Measurements from ENCODE around the gene GAS1.

GAS1 gene

GRCh38 chr9:86978413-86978812 lies 31.1 kb upstream of the GAS1 start:
- H3K9me2 ChIP-seq (replicated peaks; ENCODE audit: insufficient read depth, low read length): no peaks in the 10 kb centered on the region
- DNase-seq: no peak
- H3K27ac ChIP-seq (ENCODE audit: low read length): no peak overlapping the region
- no peak overlapping the region for H3K4me3 ChIP-seq (ENCODE audit: low read length)
- H3K27me3 ChIP-seq (replicated peaks; ENCODE audit: insufficient read depth, low read length): no peaks in the 10 kb centered on the region
- no peak overlapping the region for H3K9ac ChIP-seq (ENCODE audit: low read length)
- H3K79me2 ChIP-seq (ENCODE audit: low read length): no peaks in the 10 kb centered on the region
- H3K9me3 ChIP-seq (replicated peaks; ENCODE audit: insufficient read depth, low read length): no peaks in the 10 kb centered on the region
- TF ChIP-seq EZH2phosphoT487 (IDR thresholded peaks at IDR 0.05; ENCODE audit: low read length) (no peak), CTCF (IDR thresholded peaks at IDR 0.05; ENCODE audit: low read length) (no peak), EZH2 (optimal IDR thresholded peaks at IDR 0.05; ENCODE audit: low read depth, low read length) (no peak)
- H4K20me1 ChIP-seq (ENCODE audit: insufficient read depth, low read length): no peaks in the 10 kb centered on the region
- H2AFZ ChIP-seq (ENCODE audit: low read length): no peak overlapping the region
- H3K4me2 ChIP-seq (ENCODE audit: low read depth, low read length): no peak overlapping the region
- H3K36me3 ChIP-seq (replicated peaks; ENCODE audit: insufficient read depth, low read length): no peaks in the 10 kb centered on the region
- H3F3A ChIP-seq (ENCODE audit: insufficient read depth, low read length): no peaks in the 10 kb centered on the region
- no peaks in the 10 kb centered on the region for H3K4me1 ChIP-seq (ENCODE audit: low read length)

GRCh38 chr9:86977205-86977835 lies 30.0 kb upstream of the GAS1 start:
- TF ChIP-seq EZH2phosphoT487 (IDR thresholded peaks at IDR 0.05; ENCODE audit: low read length): no peak
- no peak for TF ChIP-seq CTCF (IDR thresholded peaks at IDR 0.05; ENCODE audit: low read length)
- no peak for TF ChIP-seq EZH2 (optimal IDR thresholded peaks at IDR 0.05; ENCODE audit: low read depth, low read length)
- H3K4me3 ChIP-seq (ENCODE audit: low read length): no peak overlapping the region
- no peak overlapping the region for H3K4me2 ChIP-seq (ENCODE audit: low read depth, low read length)
- H3K9ac ChIP-seq (ENCODE audit: low read length): no peak overlapping the region
- H3K27ac ChIP-seq (ENCODE audit: low read length): no peak overlapping the region
- no peaks in the 10 kb centered on the region for H3K36me3 ChIP-seq (replicated peaks; ENCODE audit: insufficient read depth, low read length)
- no peaks in the 10 kb centered on the region for H3K9me3 ChIP-seq (replicated peaks; ENCODE audit: insufficient read depth, low read length)
- no peak overlapping the region for H2AFZ ChIP-seq (ENCODE audit: low read length)
- no peaks in the 10 kb centered on the region for H3K4me1 ChIP-seq (ENCODE audit: low read length)
- no peaks in the 10 kb centered on the region for H3F3A ChIP-seq (ENCODE audit: insufficient read depth, low read length)
- H4K20me1 ChIP-seq (ENCODE audit: insufficient read depth, low read length): no peaks in the 10 kb centered on the region
- H3K27me3 ChIP-seq (replicated peaks; ENCODE audit: insufficient read depth, low read length): no peaks in the 10 kb centered on the region
- no peak for DNase-seq
- no peaks in the 10 kb centered on the region for H3K79me2 ChIP-seq (ENCODE audit: low read length)
- no peaks in the 10 kb centered on the region for H3K9me2 ChIP-seq (replicated peaks; ENCODE audit: insufficient read depth, low read length)

GRCh38 chr9:86975606-86976005 lies 28.3 kb upstream of the GAS1 start:
- no peak for DNase-seq
- H4K20me1 ChIP-seq (ENCODE audit: insufficient read depth, low read length): no peaks in the 10 kb centered on the region
- H3K9me3 ChIP-seq (replicated peaks; ENCODE audit: insufficient read depth, low read length): no peaks in the 10 kb centered on the region
- H3K4me2 ChIP-seq (ENCODE audit: low read depth, low read length): no peak overlapping the region
- no peaks in the 10 kb centered on the region for H3K9me2 ChIP-seq (replicated peaks; ENCODE audit: insufficient read depth, low read length)
- TF ChIP-seq EZH2phosphoT487 (IDR thresholded peaks at IDR 0.05; ENCODE audit: low read length) (no peak), CTCF (IDR thresholded peaks at IDR 0.05; ENCODE audit: low read length) (no peak), EZH2 (optimal IDR thresholded peaks at IDR 0.05; ENCODE audit: low read depth, low read length) (no peak)
- H3K27ac ChIP-seq (ENCODE audit: low read length): no peak overlapping the region
- H3K36me3 ChIP-seq (replicated peaks; ENCODE audit: insufficient read depth, low read length): no peaks in the 10 kb centered on the region
- H3K4me1 ChIP-seq (ENCODE audit: low read length): no peaks in the 10 kb centered on the region
- H2AFZ ChIP-seq (ENCODE audit: low read length): no peak overlapping the region
- H3K27me3 ChIP-seq (replicated peaks; ENCODE audit: insufficient read depth, low read length): no peaks in the 10 kb centered on the region
- no peaks in the 10 kb centered on the region for H3K79me2 ChIP-seq (ENCODE audit: low read length)
- H3F3A ChIP-seq (ENCODE audit: insufficient read depth, low read length): no peaks in the 10 kb centered on the region
- H3K4me3 ChIP-seq (ENCODE audit: low read length): no peak overlapping the region
- no peak overlapping the region for H3K9ac ChIP-seq (ENCODE audit: low read length)

All from MM.1S (cell line).